ENCODE results near the gene CA5A. TPM values are rescaled to one million over a fixed set of nuclear protein-coding genes. Genes with fewer than 3 reads are reported as not detected.
"Not testable (repeated sequence)": the region's sequence is repeated elsewhere in the genome, so short reads cannot be mapped to it uniquely, and the experiment has no call there.

CA5A gene
- total RNA-seq, 1 experiment from 2014 or later: not detected

- TF ChIP-seq POLR2A (IDR thresholded peaks at IDR 0.05; ENCODE audit: borderline replicate concordance, extremely low read depth, insufficient read depth, insufficient read length): no peak
- TF ChIP-seq EZH2phosphoT487 (IDR thresholded peaks at IDR 0.05; ENCODE audit: borderline replicate concordance): no peak
- no peak for TF ChIP-seq EZH2 (IDR thresholded peaks at IDR 0.05)
- TF ChIP-seq POLR2AphosphoS5 (IDR thresholded peaks at IDR 0.05; ENCODE audit: low read depth, low read length): no peak
- no peak for TF ChIP-seq JUND (IDR thresholded peaks at IDR 0.05)
- no peak for TF ChIP-seq YY1 (IDR thresholded peaks at IDR 0.05; ENCODE audit: extremely low read depth, insufficient replicate concordance, low read depth, low read length)
- TF ChIP-seq, protein P1, sequence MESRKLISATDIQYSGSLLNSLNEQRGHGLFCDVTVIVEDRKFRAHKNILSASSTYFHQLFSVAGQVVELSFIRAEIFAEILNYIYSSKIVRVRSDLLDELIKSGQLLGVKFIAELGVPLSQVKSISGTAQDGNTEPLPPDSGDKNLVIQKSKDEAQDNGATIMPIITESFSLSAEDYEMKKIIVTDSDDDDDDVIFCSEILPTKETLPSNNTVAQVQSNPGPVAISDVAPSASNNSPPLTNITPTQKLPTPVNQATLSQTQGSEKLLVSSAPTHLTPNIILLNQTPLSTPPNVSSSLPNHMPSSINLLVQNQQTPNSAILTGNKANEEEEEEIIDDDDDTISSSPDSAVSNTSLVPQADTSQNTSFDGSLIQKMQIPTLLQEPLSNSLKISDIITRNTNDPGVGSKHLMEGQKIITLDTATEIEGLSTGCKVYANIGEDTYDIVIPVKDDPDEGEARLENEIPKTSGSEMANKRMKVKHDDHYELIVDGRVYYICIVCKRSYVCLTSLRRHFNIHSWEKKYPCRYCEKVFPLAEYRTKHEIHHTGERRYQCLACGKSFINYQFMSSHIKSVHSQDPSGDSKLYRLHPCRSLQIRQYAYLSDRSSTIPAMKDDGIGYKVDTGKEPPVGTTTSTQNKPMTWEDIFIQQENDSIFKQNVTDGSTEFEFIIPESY (IDR thresholded peaks at IDR 0.05; ENCODE audit: extremely low read depth, insufficient replicate concordance, low read length): no peak
- no peak for TF ChIP-seq RAD21 (IDR thresholded peaks at IDR 0.05; ENCODE audit: low read depth)
- TF ChIP-seq TCF7L2 (IDR thresholded peaks at IDR 0.05; ENCODE audit: borderline replicate concordance, extremely low read depth, insufficient read depth, insufficient read length): no peak
- TF ChIP-seq SP1 (IDR thresholded peaks at IDR 0.05; ENCODE audit: low read depth): no peak
- no peak for TF ChIP-seq CBX3 (IDR thresholded peaks at IDR 0.05; ENCODE audit: low read depth)
- no peak for TF ChIP-seq FOSL1 (IDR thresholded peaks at IDR 0.05; ENCODE audit: low read depth)
- no peak for TF ChIP-seq SIN3A (IDR thresholded peaks at IDR 0.05; ENCODE audit: low read depth)
- TF ChIP-seq ATF3 (IDR thresholded peaks at IDR 0.05): no peak
- TF ChIP-seq, protein P2, sequence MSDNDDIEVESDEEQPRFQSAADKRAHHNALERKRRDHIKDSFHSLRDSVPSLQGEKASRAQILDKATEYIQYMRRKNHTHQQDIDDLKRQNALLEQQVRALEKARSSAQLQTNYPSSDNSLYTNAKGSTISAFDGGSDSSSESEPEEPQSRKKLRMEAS (IDR thresholded peaks at IDR 0.05): no peak
- no peak for TF ChIP-seq CEBPB (IDR thresholded peaks at IDR 0.05; ENCODE audit: low read depth)
- TF ChIP-seq, protein P3, sequence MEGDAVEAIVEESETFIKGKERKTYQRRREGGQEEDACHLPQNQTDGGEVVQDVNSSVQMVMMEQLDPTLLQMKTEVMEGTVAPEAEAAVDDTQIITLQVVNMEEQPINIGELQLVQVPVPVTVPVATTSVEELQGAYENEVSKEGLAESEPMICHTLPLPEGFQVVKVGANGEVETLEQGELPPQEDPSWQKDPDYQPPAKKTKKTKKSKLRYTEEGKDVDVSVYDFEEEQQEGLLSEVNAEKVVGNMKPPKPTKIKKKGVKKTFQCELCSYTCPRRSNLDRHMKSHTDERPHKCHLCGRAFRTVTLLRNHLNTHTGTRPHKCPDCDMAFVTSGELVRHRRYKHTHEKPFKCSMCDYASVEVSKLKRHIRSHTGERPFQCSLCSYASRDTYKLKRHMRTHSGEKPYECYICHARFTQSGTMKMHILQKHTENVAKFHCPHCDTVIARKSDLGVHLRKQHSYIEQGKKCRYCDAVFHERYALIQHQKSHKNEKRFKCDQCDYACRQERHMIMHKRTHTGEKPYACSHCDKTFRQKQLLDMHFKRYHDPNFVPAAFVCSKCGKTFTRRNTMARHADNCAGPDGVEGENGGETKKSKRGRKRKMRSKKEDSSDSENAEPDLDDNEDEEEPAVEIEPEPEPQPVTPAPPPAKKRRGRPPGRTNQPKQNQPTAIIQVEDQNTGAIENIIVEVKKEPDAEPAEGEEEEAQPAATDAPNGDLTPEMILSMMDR (IDR thresholded peaks at IDR 0.05 in 2 of 3, conservative IDR thresholded peaks at IDR 0.05 in 1 of 3; ENCODE audit: borderline replicate concordance in 1 of 3, insufficient read depth in 1 of 3, low read depth in 2 of 3, low read length in 2 of 3): no peak
- POLR2A ChIA-PET: no interaction called here
Measured at GRCh38 chr16:87933140-87933495, 3.2 kb downstream of the CA5A start.

GRCh38 chr16:87932475-87933139 lies 3.7 kb downstream of the CA5A start:
- DNase-seq (ENCODE audit: low read depth, low spot score); H3K4me3 ChIP-seq (replicated peaks in 1 of 2; ENCODE audit: low read depth in 1 of 2, low read length in 2 of 2); H3K79me2 ChIP-seq (ENCODE audit: insufficient read depth, low read length); RAD21 ChIA-PET (ENCODE audit: low non-redundant PET in 1 of 2, low total read pairs in 2 of 2, uncharacterized antibody in 2 of 2, unreplicated experiment in 2 of 2); CTCF ChIA-PET; H3K9me2 ChIP-seq (ENCODE audit: insufficient read depth); H4K20me1 ChIP-seq (ENCODE audit: insufficient read depth); H3K36me3 ChIP-seq (ENCODE audit: control insufficient read depth in 1 of 2, insufficient read depth in 2 of 2, low read length in 2 of 2); H2AFZ ChIP-seq (ENCODE audit: low read depth, low read length, poor library complexity, severe bottlenecking); ATAC-seq; BruUV-seq (replicated peaks); H3K9me3 ChIP-seq (ENCODE audit: control insufficient read depth in 1 of 2, insufficient read depth in 1 of 2, low read depth in 1 of 2, low read length in 2 of 2); intact Hi-C loops (cut with micrococcal nuclease); H3K27me3 ChIP-seq (ENCODE audit: insufficient read depth, low read length); H3K27ac ChIP-seq (ENCODE audit: low read depth, low read length); H3K4me1 ChIP-seq (ENCODE audit: control insufficient read depth in 1 of 2, insufficient read depth in 2 of 2, low read length in 2 of 2); POLR2A ChIA-PET; H3K4me2 ChIP-seq (ENCODE audit: low read length); H3K9ac ChIP-seq (ENCODE audit: low read length): not testable (repeated sequence)

More at GRCh38 chr16:87933140-87933495, 3.2 kb downstream of the CA5A start:
- no peaks in the 10 kb centered on the region for H3K9me3 ChIP-seq (ENCODE audit: control insufficient read depth in 1 of 2, insufficient read depth in 1 of 2, low read depth in 1 of 2, low read length in 2 of 2)
- no peaks in the 10 kb centered on the region for H3K9me2 ChIP-seq (ENCODE audit: insufficient read depth)
- no peak overlapping the region for H3K9ac ChIP-seq (ENCODE audit: low read length)
- peaks cover 0 to 4% of the 10 kb centered on the region in 2 experiments; a peak in 1 of 4 replicates for H3K4me1 ChIP-seq (ENCODE audit: control insufficient read depth in 1 of 2, insufficient read depth in 2 of 2, low read length in 2 of 2)
- ATAC-seq (no peak), DNase-seq (ENCODE audit: low read depth, low spot score) (no peak)
- BruUV-seq (replicated peaks): no TSS peak
- H2AFZ ChIP-seq (ENCODE audit: low read depth, low read length, poor library complexity, severe bottlenecking): no peak overlapping the region
- H3K27me3 ChIP-seq (ENCODE audit: insufficient read depth, low read length): no peaks in the 10 kb centered on the region
- ChIA-PET CTCF (no interaction called here), RAD21 (ENCODE audit: low non-redundant PET in 1 of 2, low total read pairs in 2 of 2, uncharacterized antibody in 2 of 2, unreplicated experiment in 2 of 2) (no interaction called here)
- no peaks in the 10 kb centered on the region for H3K79me2 ChIP-seq (ENCODE audit: insufficient read depth, low read length)
- no peaks in the 10 kb centered on the region for H4K20me1 ChIP-seq (ENCODE audit: insufficient read depth)
- no peaks in the 10 kb centered on the region for H3K36me3 ChIP-seq (ENCODE audit: control insufficient read depth in 1 of 2, insufficient read depth in 2 of 2, low read length in 2 of 2)
- H3K4me3 ChIP-seq (replicated peaks in 1 of 2; ENCODE audit: low read depth in 1 of 2, low read length in 2 of 2): no peak overlapping the region
- H3K27ac ChIP-seq (ENCODE audit: low read depth, low read length): no peak overlapping the region
- H3K4me2 ChIP-seq (ENCODE audit: low read length): no peak overlapping the region
- intact Hi-C loops (cut with micrococcal nuclease): no loop called here
